GM12878 (cell line): ENCODE data around the gene GLI1.

ENCODE experiments used
- ATF3 ChIP-seq: IDR thresholded peaks from 2 replicates; pipeline ENCODE4 v1.6.1; 2011; ENCODE audit warnings: low read depth, mild to moderate bottlenecking, low read length, moderate library complexity, borderline replicate concordance; ENCODE audit errors: extremely low read depth
- CTCF ChIP-seq, 3 experiments: IDR thresholded peaks in 2 of 3; conservative IDR thresholded peaks in 1 of 3; 2 replicates each; pipeline ENCODE4 v1.5.1; 2011; ENCODE audit warnings: low read depth in 3 of 3, low read length in 3 of 3, mild to moderate bottlenecking in 3 of 3, control low read depth in 2 of 3, moderate library complexity in 2 of 3, inconsistent platforms in 1 of 3, mixed read lengths in 1 of 3; ENCODE audit not compliant: control insufficient read depth in 2 of 3, insufficient read depth in 1 of 3; ENCODE audit errors: extremely low read depth in 1 of 3
- EZH2 ChIP-seq: IDR thresholded peaks from 2 replicates; pipeline ENCODE4 v1.6.1; 2012; ENCODE audit warnings: low read depth, mild to moderate bottlenecking, control low read depth, inconsistent platforms, low read length, borderline replicate concordance; ENCODE audit not compliant: control insufficient read depth
- MAX ChIP-seq: IDR thresholded peaks from 2 replicates; pipeline ENCODE4 v1.6.1; 2012; ENCODE audit warnings: low read depth, low read length, improper control_type of control experiment
- TCF3 ChIP-seq: IDR thresholded peaks from 2 replicates; pipeline ENCODE4 v1.6.1; 2012; ENCODE audit warnings: low read depth, mild to moderate bottlenecking, low read length, borderline replicate concordance; ENCODE audit not compliant: insufficient read depth

DNA sequence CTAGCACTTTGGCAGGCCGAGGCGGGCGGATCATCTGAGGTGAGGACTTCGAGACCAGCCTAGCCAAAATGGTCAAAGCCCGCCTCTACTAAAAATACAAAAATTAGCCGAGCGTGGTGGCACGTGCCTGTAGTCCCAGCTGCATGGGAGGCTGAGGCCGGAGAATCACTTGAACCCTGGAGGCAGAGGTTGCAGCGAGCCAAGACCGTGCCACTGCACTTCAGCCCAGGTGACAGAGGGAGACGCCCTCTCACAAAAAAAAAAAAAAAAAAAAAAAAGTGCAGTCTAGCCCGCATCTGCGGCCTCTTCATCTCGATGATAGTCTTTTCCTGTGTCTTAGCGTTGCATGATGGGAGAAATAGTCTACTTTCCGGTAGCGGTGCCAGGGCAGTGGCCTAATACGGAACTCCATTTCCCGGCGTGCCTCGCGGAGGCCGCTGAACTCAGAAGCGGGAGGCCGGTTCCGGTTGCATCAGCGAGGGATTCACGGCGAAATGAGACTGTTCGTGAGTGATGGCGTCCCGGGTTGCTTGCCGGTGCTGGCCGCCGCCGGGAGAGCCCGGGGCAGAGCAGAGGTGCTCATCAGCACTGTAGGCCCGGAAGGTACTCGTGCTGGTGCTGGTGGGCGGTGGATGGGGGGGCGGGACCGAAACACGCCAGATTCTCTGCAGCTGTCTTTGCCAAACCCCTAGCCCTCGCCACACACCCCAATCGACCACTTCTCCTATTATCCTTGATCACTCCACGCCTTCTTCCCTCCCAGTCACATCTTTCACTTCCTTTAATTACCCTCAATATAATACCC, 28.2 kb downstream of the GLI1 start, which contains the start of gene MARS1:
- TF ChIP-seq TCF3 (no peak), EZH2 (no peak), ATF3 (peak; percentile 47; the same call in 1 of the 2 replicates), CTCF (IDR thresholded peaks at IDR 0.05 in 2 of 3, conservative IDR thresholded peaks at IDR 0.05 in 1 of 3; ENCODE audit: control insufficient read depth in 2 of 3, extremely low read depth in 1 of 3, insufficient read depth in 1 of 3, low read depth in 3 of 3, low read length in 3 of 3) (peak; percentile 34 to 41 (median 37); a peak in 4 of 6 replicates), MAX (0 out of 2 replicates have a peak, but pooled peaks have one; percentile 22)
